ENCODE results near the gene BEAN1.
"Not testable (repeated sequence)": the region's sequence is repeated elsewhere in the genome, so short reads cannot be mapped to it uniquely, and the experiment has no call there.

Gene BEAN1

GRCh38 chr16:66462912-66463311, 35.8 kb downstream of the BEAN1 start:
- Histone ChIP-seq H3K4me3 (ENCODE audit: low read depth, low read length) (no peak overlapping the region), H3K9me3 (no peaks in the 10 kb centered on the region), H3K4me1 (no peaks in the 10 kb centered on the region), H3K36me3 (no peaks in the 10 kb centered on the region), H3K27me3 (no peaks in the 10 kb centered on the region)
- TF ChIP-seq CTCF (IDR thresholded peaks at IDR 0.05; ENCODE audit: low read depth, low read length): no peak
- DNase-seq: no peak

GRCh38 chr16:66465946-66466345, 38.9 kb downstream of the BEAN1 start:
- DNase-seq: not testable (repeated sequence)

GRCh38 chr16:66466636-66467035, 39.5 kb downstream of the BEAN1 start:
- H3K9me3 ChIP-seq; DNase-seq; H3K4me3 ChIP-seq (ENCODE audit: low read depth, low read length); H3K36me3 ChIP-seq; H3K27me3 ChIP-seq; H3K4me1 ChIP-seq: not testable (repeated sequence)

More at GRCh38 chr16:66465946-66466345, 38.9 kb downstream of the BEAN1 start:
- not testable (repeated sequence) for H3K4me1 ChIP-seq; H3K27me3 ChIP-seq; H3K4me3 ChIP-seq (ENCODE audit: low read depth, low read length); H3K9me3 ChIP-seq; H3K36me3 ChIP-seq

- no peaks in the 10 kb centered on the region for H3K4me1 ChIP-seq
- no peaks in the 10 kb centered on the region for H3K36me3 ChIP-seq
- no peak overlapping the region for H3K4me3 ChIP-seq (ENCODE audit: low read depth, low read length)
- TF ChIP-seq CTCF (IDR thresholded peaks at IDR 0.05; ENCODE audit: low read depth, low read length): no peak
- DNase-seq: no peak
- no peaks in the 10 kb centered on the region for H3K9me3 ChIP-seq
- no peaks in the 10 kb centered on the region for H3K27me3 ChIP-seq
These were observed 40.5 kb downstream of the BEAN1 start for GRCh38 chr16:66467611-66468010.

- Histone ChIP-seq H3K36me3 (no peaks in the 10 kb centered on the region), H3K9me3 (no peaks in the 10 kb centered on the region), H3K4me3 (ENCODE audit: low read depth, low read length) (no peak overlapping the region), H3K4me1 (no peaks in the 10 kb centered on the region), H3K27me3 (no peaks in the 10 kb centered on the region)
- TF ChIP-seq CTCF (IDR thresholded peaks at IDR 0.05; ENCODE audit: low read depth, low read length): no peak
- no peak for DNase-seq
These were observed 41.3 kb downstream of the BEAN1 start for GRCh38 chr16:66468321-66468965.

GRCh38 chr16:66469291-66469946, 42.3 kb downstream of the BEAN1 start:
- Histone ChIP-seq H3K27me3 (no peaks in the 10 kb centered on the region), H3K9me3 (no peaks in the 10 kb centered on the region), H3K4me3 (ENCODE audit: low read depth, low read length) (no peak overlapping the region), H3K4me1 (no peaks in the 10 kb centered on the region), H3K36me3 (no peaks in the 10 kb centered on the region)
- TF ChIP-seq CTCF (IDR thresholded peaks at IDR 0.05; ENCODE audit: low read depth, low read length): no peak
- no peak for DNase-seq

- DNase-seq: no peak
- Histone ChIP-seq H3K27me3 (no peaks in the 10 kb centered on the region), H3K36me3 (no peaks in the 10 kb centered on the region), H3K4me3 (ENCODE audit: low read depth, low read length) (no peak overlapping the region), H3K9me3 (no peaks in the 10 kb centered on the region), H3K4me1 (no peaks in the 10 kb centered on the region)
- no peak for TF ChIP-seq CTCF (IDR thresholded peaks at IDR 0.05; ENCODE audit: low read depth, low read length)
These were observed 43.0 kb downstream of the BEAN1 start for GRCh38 chr16:66469947-66470546.
